NCI-H460 (cell line): ENCODE results near the gene MFSD6. TPM values are rescaled to one million over a fixed set of nuclear protein-coding genes. Genes with fewer than 3 reads are reported as not detected.
A peak's percentile ranks its signal among the peaks of the same experiment; 100 is the strongest.

ENCODE experiments used
- DNase-seq: peaks from one replicate; pipeline ENCODE4 v3.0.0-alpha.2; 2016; ENCODE audit warnings: low read depth; ENCODE audit errors: extremely low read depth
- total RNA-seq: library from RNA; depleted of rRNA; stranded (reverse); fragments of >200 nt; shearing (Covaris generic); gene quantifications from 2 replicates; pipeline ENCODE4 v1.2.3, GENCODE V29; 2014

Gene MFSD6
- total RNA-seq, 1 experiment from 2014 or later = 28.4 TPM

GRCh38 chr2:190527214-190527613 is 119.1 kb downstream of the MFSD6 start:
- DNase-seq = no peak

DNA sequence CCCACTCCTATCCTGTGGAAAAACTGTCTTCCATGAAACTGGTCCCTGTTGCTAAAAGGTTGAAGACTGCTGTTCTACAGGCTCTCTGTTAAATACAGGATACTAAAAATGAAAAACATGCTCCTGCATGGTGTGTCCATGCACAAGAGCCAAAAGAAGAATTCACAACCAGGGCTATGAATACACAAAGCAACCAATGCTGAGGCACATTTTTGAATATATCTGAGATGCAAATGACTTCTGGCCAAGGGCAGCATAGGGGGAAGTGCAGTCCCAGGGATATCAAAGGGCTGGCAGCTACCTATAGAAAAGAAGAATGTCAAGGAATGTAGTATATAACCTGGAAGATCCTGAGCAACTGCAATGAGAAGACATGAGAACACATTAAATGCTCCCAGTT is 119.8 kb downstream of the MFSD6 start:
- no peak for DNase-seq

DNA sequence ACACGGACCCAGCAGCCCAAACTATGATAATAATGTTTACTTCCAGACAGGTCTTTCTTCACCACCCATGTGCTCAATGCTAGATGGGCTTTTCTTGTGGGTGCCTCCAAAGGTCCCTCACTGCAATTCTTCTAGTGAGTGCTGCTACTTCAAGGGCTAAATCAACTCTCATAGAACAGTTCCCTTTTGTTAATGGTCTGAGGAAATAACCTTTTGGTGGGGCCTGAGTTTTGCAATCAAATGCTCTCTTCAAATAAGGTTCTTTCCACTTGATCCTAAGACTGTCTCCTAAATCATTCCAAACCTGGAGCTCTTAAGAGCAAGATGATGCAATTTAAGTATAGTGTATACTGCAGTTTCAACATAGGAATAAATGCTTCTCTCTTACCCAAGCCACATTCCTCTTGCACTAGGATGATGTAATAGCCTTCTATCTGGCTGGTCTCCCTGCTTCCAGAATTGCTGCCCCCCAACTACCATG is 120.4 kb downstream of the MFSD6 start:
- DNase-seq = peak; percentile 62

- no peak for DNase-seq
Observed at GRCh38 chr2:190529486-190530247, 121.5 kb downstream of the MFSD6 start.

- no peak for DNase-seq
Observed at GRCh38 chr2:190530248-190530900, 122.2 kb downstream of the MFSD6 start.

GRCh38 chr2:190532581-190532980 is 124.4 kb downstream of the MFSD6 start:
- no peak for DNase-seq

- no peak for DNase-seq
Observed at GRCh38 chr2:190533175-190533967, 125.2 kb downstream of the MFSD6 start.

GRCh38 chr2:190533968-190534309 is 125.8 kb downstream of the MFSD6 start:
- no peak for DNase-seq

DNA sequence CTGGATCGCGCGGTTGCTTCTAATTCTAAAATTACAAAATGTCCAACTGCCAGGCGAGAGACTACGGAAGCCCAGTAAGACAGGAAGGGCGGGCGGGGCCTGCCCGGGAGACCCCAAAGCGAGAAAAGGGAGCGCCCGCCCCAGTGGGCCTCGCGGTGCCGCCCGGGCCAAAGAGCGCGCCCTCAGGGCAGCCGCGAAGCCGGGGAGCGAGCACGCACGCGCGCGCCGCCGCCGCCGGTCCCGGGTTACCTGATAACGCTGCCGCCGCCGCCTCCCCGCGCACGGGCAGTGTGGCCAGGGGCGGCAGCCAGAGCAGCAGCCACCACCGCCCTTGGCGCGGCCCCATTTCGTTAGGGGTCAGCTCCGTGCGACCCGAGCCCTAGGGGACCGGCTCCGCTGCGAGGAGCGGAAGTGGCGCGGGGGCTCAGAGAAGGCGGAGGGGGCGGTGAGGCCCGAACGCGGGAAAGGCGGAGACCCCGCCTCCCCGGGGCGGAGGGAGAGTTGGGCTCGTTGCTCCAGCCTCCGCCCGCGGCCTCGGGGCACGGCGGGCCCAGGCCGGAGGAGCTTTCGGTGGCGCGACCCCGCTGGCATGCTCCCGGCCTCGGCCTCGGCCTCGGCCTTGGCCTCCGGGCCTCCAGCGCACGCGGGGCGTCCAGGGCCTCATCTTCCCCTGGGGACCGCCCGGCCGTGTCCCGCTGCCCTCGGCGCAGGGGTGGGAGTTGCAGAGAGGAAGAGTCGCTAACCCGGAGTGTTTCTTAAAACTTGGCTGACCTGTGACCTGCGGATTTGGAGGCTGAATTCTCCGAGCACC is 126.4 kb downstream of the MFSD6 start, which contains the start of gene NEMP2:
Gene NEMP2, minus strand, starts transcription at position 413 of the 811 bp plus-strand sequence. Its CDS starts 67 bp downstream, at position 346.
- DNase-seq = peak; percentile 61

DNA sequence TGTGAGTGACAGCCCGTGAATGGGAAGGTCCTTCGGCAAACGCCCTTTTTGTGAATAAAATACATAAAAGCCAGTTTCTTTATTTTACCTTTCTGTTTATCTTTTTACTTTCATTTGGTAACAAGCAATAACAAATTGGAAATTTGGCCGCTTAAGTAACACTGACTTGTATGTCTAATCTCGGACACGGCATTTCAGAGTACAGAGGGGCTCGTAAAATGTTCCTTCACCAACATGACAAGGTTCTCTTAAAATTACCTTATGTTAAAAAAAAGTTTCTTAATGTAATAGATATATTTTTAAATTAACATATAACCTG is 126.9 kb downstream of the MFSD6 start:
- no peak for DNase-seq

DNA sequence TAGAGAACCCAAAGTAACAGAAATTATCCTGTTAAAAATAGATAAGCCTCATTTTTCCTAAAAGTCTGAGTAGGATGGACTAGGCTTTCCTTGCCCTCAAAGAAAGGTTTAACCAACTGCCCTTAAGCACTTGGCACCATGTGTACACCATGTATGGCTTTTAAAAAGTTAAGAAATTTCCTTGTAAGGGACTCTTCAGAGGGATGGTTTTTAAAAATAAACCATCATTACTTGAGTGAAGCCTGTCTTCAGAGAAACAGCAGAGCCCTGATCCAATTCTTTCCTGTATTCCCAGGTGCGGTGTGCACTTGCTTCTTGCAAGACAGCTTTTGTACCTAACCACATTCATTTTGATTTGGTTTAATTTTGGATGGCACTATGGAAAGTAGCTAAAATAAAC is 127.4 kb downstream of the MFSD6 start:
- DNase-seq = no peak

DNA sequence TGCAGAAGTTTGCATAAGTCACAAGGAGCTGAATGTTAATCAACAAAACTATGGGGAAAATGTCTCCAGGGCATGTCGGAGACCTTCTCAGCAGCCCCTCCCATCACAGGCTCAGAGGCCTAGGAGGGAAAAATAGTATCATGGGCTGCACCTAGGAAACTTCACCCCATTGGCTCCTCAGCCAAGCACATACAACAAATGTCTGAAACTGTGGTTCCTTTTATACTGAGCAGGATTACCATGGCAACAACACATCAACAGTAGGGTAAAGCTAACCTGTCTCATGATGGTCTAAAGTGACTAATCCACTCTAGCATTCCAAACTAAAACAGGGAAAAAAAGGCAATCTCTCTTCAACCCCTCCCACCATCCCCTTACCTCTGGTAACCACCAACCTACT is 129.6 kb downstream of the MFSD6 start:
- DNase-seq = no peak

DNA sequence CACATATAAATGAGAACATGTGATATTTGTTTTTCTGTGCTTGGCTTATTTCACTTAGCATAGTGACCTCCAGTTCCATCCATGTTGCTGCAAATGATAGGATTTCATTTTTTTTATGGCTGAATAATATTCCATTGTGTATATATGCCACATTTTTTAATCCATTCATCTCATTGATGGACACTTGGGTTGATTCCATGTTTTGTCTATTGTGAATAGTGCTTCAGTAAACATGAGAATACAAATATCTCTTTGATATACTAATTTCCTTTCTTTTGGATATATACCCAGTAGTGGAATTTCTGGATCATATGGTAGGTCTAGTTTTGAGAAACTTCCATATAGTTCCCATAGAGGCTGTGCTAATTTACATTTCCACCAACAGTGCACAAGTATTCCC is 130.0 kb downstream of the MFSD6 start:
- DNase-seq = no peak

DNA sequence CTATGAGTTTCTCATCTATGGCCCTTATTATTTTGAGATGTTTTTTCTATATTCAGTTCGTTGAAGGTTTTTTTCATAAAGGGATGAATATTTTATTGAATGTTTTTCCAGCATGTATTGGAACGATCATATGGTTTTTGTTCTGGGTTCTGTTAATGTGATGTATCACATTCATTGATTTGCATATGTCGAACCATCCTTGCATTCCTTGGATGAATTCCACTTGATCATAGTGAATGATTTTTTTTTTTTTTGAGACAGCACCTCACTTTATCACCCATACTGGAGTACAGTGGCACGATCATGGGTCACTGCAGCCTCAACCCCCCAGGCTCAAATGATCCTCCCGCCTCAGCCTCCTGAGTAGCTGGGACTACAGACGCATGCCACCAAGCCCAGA is 131.9 kb downstream of the MFSD6 start:
- DNase-seq = no peak

- DNase-seq = no peak
Observed at GRCh38 chr2:190545093-190545492, 136.9 kb downstream of the MFSD6 start.

- DNase-seq = no peak
Observed at GRCh38 chr2:190545555-190546385, 137.6 kb downstream of the MFSD6 start.

DNA sequence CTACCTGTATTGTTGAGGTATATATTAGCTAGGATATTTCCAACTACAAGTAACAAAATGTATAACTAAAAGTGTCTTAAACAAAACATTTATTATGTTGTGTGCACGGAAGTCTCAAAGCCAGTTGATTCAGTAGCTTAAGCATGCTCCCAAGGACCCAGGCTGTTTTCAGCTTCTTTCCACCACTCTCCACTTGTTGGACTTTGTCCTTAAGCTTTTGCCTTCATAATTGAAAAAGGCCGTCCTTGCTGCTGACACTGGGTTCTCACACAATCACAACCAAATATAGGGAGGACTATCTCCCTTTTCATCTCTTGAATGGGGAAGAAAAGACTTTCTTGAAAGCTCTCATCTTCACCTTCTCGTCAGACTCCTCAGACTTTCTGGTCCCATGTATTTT is 138.6 kb downstream of the MFSD6 start:
- no peak for DNase-seq

DNA sequence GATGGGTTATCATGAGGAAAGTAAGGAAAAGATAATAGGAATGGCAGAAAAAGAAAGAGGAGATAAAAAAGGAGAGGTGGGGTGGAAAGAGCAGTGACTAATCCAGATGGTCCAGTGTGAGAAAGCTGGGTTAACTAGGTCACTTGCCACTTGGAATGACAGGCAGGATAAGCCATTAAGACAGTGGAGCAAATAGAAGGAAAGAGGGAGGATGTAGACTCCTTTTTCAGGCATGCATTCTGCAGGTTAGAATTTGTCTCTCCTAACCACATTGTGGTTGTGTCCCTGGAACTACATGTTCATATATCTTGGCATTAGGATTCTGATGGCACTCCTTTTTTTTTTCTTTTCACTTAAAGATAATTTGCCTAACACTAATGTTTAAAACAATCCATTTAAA is 139.7 kb downstream of the MFSD6 start:
- DNase-seq = no peak

DNA sequence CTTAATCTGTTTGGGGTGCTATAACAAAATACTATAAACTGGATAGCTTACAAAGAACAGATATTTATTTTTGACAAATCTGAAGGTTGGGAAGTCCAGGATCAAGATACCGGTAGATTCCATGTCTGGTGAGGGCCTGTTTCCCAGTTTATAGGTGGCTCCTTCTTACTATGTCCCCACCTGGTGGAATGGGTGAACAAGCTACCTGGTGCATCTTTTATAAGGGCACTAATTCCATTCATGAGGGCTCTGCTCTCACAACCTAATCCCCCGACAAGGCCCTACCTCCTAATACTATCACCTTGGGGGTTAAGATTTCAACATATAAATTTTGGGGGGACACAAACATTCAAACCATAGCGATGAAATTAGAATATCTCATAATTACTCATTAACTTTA is 142.0 kb downstream of the MFSD6 start:
- DNase-seq = no peak
